GM18505 (cell line): Measurements from ENCODE around the gene ULBP2.
"Not testable (repeated sequence)": the region's sequence is repeated elsewhere in the genome, so short reads cannot be mapped to it uniquely, and the experiment has no call there.

Source experiments
- ATAC-seq: cut with Tn5 transposase; IDR thresholded peaks from one replicate; pipeline ENCODE4 v1.9.1; 2021; ENCODE audit not compliant: unreplicated experiment
- POLR2A ChIP-seq: IDR thresholded peaks from 4 replicates; pipeline ENCODE4 v1.6.1; 2011; ENCODE audit warnings: borderline replicate concordance; ENCODE audit not compliant: insufficient read depth, insufficient read length; ENCODE audit errors: extremely low read depth

The ULBP2 gene

DNA sequence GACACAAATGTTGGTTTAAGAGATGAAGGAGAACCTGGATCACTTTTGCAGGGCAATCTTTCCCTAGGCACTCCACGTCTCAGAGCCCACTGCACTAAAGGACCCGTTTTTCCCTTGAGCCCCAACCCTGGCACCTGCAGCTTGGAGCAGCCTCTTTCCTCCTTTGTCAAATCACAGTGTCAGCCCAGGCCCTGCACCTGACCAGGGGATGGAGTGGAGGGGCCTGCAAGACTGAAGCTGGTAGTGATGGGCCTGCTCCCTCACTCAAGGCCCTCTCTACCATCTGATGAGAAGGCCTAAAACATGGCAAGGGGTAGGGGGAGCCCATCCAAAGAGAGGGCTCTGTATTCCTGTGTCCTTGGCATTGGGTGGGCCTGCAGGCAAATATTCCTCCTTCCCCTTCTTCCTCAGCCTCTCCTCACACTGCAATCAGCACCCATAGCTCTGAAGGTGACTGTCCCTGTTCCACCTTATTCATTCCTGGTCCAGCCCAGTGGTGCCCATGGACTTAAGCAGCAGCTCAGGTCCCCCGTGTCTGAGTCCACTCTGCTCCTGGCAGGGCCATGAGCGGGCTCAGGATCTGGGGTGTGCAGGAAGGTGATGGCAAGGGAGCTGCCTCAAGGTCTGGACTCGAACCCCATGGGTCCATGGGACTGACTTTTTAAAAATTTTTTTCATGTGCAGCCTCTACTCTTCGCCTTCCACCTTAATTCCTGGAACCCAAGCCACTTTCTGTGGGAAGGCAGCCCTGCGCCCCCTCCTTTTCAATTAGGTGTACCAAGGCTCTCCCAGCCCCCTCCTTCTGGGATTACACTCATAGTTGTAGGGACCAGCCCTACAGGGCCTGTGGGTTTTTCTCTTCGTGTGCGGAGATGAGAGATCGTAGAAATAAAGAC lies 25.6 kb upstream of the ULBP2 start:
- no peak for ATAC-seq
- no peak for TF ChIP-seq POLR2A

DNA sequence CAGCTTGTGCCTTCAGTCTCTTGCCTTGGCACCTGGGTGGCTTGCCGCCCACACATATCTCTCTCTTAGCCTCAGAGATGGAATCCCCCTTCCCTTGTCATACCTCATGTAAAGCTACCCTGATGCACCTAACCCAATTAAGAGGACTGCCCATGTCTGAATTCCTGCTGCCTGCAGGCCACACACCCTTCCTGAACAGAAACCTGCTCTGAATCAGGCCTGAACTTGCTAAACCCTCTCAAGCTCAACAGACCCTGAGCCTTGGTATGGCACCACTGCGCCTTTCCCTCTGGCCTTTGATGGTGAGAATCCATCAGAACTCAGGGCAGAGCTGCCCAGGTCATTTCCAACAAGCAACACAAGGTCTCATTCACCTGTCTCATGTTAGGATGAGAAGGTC lies 24.1 kb upstream of the ULBP2 start:
- ATAC-seq = no peak

DNA sequence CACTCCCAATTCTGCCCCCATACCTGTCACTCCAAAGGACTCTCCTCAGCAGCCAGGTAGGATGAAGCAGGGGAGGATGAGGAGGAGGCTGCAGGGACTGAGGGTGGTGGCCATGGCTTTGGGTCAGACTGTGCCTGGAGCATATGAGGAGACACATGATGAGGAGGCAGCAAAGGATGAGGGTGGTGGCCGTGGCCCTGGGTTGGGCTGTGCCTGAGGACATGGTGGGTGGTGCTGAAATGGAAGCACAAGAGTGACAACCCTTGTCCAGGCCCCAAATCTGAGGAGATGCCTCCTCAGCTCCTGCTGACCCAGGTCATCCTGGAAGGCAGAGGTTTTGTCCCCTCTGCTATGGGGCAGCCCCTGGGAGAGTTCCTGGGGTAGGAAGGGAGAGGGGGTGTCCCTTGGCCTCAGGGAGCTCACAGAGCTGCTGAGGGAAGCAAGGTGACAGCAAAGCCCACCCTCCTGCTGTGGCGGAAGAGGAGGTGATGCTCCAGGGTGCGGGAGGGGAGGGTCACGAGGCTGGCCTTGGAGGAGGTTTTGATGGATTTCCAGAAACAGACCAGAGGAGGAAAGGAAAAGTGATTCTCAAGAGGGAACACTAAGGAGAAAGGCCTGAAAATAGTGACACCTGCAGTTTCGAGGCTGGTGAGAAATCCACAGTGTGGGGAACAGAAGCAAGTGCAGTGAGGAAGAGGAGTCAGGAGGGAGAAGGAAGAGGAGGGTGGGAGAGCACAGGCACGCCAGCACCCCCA lies 23.5 kb upstream of the ULBP2 start:
- no peak for ATAC-seq
- TF ChIP-seq POLR2A = no peak

More for the DNA sequence above, 24.1 kb upstream of the ULBP2 start:
- TF ChIP-seq POLR2A = no peak

DNA sequence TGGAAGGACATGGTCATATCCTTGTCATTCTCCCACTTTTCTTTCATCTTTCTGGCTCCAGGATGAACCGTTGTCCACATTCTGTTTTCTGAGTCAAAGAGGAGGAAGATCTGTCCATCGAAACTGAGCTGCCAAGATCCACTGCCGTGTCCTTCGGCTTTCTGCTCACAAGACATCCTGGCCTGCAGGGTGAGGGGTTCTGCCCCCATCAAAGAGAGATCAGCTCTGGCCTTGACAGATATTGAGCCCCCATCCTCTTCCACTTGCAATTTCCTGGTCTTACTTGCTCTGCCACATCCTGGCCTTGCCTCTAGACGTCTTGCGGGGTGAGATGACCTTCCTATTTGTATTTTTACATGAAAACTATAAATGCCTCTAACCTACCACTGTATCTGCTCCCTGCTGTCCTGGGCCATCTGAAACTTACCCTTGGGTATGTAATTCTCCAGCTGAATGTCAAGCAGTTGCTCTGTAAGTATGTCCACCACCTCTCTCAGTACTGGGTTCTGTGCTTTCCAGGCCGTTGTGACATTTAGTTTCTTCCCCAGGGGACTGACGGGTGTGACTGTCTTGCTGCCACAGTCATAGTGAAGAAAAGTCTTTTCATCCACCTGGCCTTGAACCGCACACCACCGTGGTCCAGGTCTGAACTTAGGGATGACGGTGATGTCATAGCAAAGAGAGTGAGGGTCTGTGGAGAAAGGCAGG lies 22.5 kb upstream of the ULBP2 start:
- not testable (repeated sequence) for ATAC-seq

DNA sequence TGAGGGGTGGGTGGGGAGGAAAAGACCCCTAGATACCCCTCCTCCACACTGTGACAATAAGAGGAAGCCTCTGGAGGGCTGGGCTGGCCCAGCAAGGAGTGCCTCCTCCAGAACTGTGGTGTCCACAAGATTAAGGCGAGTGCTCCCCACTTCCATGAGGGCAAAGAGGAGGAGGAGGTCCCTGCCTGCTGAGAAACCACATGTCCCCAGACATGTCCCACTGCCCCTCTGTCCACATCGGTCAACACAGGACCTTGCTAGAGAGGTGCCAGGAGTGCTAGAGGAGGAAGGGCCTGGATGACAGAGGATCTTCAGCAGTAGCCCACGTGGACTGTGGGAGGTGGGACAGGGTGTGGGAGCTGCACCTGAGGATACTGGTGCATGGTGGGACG lies 22.0 kb upstream of the ULBP2 start:
- ATAC-seq = no peak
- no peak for TF ChIP-seq POLR2A

DNA sequence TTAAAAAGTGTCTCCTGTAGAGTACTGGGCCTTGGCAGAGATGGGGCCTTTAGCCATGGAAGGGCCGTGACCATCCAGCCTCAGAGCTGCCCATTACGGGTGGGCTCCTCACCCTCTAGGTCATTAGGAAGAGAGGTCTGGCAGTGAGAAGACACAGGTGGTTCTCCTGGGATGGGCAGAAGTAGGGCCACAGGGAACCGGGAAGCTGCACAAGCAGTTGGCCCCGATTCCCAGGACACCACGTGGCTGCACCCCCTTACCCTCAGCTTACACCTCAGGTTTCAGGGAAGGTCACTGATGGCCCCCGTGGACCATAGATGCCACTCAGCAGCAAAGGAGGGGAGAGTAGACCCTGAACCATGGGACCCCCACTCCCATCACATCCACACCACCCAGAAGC lies 20.5 kb upstream of the ULBP2 start:
- ATAC-seq = no peak
- no peak for TF ChIP-seq POLR2A

DNA sequence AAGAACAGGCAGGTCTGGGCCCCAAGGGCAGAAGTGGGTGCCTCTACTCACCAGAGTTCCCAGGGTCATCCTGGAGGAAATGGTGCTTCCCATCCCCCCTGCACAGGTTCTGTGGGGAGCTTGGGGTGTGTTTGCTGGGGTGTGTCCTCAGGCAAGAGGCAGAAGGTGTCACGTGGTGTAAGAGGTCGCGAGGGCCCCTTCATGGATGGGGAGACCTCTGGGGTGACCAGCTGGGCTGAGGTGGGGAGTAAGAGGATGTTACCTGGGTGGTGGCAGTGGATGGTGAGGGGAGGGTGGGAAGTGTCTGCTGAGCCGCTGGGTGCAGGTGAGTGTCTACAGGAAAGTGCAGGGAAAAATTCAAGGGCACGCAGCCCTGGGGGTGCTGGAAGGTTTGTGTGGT lies 19.7 kb upstream of the ULBP2 start:
- not testable (repeated sequence) for ATAC-seq

DNA sequence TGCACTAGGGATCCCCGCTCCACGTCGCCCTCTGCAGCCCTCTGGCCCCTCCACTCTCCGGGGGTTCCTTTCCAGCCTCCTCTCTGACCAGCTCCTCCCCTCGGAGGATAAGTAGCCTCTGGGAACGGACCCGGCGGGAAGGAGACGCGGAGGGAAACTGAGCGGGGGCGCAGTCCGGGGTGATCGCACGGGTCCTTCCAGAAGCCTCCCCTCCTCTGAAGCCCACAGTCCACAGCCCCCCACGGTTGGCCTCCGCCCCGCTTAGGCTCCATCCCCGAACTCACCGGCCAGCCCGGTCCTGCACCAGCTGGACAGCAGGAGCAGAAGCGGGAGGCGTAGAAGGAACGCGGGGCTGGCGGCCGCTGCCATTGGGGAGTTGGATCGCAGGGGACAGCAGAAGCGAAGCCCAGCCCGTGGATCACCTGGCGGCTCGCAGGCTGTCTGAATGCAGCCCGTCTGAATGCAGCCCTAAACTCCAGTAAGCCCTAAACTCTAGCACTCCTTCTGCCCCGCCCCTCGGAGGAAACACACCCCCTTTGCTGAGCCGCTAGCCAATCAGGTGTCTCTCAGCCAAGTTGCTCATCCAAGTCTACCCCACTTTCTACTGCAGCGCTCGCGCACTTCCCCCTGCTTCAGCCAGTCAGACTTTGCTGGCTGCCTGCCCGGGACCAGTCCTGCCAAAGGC lies 19.0 kb upstream of the ULBP2 start, which contains the start of gene RAET1G:
RAET1G (minus strand) TSS at position 480 of the 685 bp plus-strand sequence; CDS start at position 369, 111 bp downstream.
- no peak for ATAC-seq
- no peak for TF ChIP-seq POLR2A

DNA sequence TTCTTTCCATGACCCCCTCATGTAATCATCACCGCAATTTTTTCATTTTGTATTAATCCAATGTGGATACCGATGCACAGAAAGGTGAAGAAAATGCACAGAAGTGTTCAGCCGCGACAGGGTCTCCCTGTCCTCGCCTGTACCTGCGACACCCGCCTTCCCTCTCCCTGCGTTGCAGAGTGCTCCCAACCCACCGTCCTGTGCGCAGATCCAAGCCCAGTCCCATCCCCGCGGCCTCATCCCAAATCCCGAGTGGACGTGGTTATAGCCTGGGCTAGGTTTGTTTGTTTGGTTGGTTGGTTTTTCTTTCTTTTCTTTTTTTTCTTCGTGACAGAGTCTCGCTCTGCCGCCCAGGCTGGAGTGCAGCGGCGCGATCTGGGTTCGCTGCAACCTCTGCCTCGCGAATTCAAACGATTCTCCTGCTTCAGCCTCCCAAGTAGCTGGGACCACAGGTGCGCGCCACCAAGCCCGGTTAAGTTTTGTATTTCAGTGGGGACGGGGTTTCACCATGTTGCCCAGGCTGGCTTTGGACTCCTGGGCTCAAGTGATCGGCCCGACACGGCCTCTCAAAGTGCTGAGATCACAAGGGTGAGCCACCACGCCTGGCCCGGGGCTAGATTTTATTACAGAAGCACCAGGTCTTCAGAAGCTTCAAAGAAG lies 18.4 kb upstream of the ULBP2 start:
- no peak for TF ChIP-seq POLR2A
- ATAC-seq = no peak

DNA sequence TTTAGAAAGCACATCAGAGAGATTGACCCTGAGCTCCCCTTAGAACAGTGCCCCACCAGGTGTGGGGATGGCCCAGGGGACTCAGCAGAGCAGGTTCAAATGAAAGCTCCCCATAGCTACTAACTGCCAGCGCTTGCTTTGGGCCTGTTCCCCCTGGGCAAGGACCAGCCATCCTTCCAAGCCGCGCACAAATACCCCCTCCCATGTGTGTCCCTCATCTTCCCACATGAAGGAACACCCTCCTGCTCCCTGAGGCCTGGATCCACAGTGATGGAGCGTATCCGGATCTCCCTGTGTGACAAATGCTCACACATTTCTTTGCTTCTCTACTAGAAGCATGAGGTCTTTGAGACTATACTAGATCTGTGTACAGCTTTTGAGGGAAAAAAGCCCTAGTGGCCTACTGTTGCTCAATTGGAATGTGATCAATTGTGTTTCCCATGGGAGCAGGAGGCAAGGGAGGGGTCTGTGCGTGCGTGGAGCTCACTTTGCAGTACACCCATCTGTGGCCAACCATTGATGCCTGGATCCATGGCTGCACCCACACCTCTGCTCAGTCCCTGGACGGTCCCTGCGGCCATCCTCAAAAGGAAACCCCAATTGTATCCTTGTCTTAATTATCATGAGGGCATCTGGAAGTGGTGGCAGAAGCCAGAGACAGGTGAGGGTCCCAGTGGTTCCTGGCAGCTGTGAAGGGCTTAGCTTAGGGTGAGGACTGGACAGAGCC lies 17.4 kb upstream of the ULBP2 start:
- ATAC-seq = no peak
- no peak for TF ChIP-seq POLR2A

DNA sequence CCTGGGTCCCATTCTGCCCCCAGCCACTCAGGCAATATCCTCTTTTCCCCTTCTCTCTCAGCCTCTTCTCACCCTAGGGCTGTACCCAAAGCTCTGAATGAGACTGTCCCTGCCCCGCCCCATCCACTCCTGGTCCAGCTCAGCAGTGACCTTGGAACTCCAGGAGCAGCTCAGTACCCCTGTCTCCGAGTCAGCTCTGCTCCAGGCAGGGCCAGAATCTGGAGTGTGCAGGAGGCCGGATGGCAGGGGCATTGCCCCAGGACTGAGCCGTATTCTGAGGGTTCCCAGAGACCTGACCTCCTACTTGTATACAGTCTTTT lies 16.9 kb upstream of the ULBP2 start:
- TF ChIP-seq POLR2A = no peak
- no peak for ATAC-seq

DNA sequence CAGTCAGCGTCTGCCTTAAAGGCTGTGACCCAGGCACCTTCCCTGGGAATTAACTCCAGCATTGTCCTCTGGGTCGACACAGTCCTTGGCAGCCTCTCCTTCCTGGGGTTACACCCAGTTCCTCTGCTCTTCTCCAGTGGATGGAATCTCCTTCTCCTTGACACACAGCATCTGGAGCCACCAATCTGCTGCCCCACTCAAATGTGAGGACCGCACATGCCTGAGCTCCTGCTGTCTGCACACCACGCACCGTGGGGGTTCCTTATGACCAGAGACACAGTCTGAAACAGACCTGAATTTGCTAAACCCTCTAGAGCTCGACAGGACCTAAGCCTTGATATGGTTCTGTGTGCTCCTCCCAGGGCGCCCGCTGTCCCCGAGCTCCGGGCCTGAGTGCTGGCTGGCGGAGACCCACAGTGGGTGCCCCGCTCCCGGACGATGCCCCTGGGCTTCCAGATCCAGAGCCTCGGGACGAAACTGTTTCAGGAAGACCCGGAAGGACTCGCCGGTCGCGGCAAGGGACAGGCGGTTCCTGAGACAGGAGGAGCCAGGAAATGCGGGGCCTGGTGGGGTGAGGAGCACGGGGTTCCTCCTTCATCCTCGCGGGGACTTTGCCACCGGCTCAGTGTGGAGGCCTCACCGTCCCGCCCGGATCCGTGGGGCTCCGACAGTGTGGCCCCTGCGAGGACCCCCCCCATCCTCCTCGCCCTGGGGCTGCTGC lies 16.4 kb upstream of the ULBP2 start:
- no peak for TF ChIP-seq POLR2A
- no peak for ATAC-seq
